GM12878 (cell line): ENCODE results near the gene RANBP17. TPM values are rescaled to one million over a fixed set of nuclear protein-coding genes. Genes with fewer than 3 reads are reported as not detected.

Source experiments
- ATAC-seq: fragments of 200-7000 bp; cut with Tn5 transposase; 3 replicates; pipeline ENCODE4 v1.9.1; 2020; ENCODE audit warnings: mild to moderate bottlenecking, moderate library complexity
- BruUV-seq: library from RNA; stranded (reverse); fragments of 400-500 nt; replicated peaks from 2 replicates; lab custom pipeline; 2021; lab: Mats Ljungman, UMichigan
- CTCF ChIA-PET: fragments of 300-600 bp; sonication (Branson Sonifier 250); formaldehyde crosslinking; extraction: SDS; loops from one replicate; lab custom pipeline; 2021; ENCODE audit warnings: inconsistent platforms; lab: Yijun Ruan, JAX
- POLR2A ChIA-PET: fragments of 350-600 bp; formaldehyde crosslinking; extraction: SDS; loops from one replicate; lab custom pipeline; 2021; ENCODE audit warnings: inconsistent platforms; lab: Charles Lee
- RAD21 ChIA-PET: fragments of 300-600 bp; sonication (Branson Sonifier 250); formaldehyde crosslinking; loops from one replicate; lab custom pipeline; 2023; ENCODE audit warnings: antibody characterized with exemption; ENCODE audit not compliant: unreplicated experiment; lab: Charles Lee
- SMC1A ChIA-PET: fragments of 300-600 bp; sonication (Branson Sonifier 250); formaldehyde crosslinking; loops from one replicate; lab custom pipeline; 2023; ENCODE audit not compliant: unreplicated experiment, uncharacterized antibody; lab: Charles Lee
- DNase-seq: peaks from one replicate; pipeline ENCODE4 v3.0.0-alpha.2; 2011; ENCODE audit warnings: low read depth, low spot score
- FAIRE-seq: peaks from 3 replicates; lab custom pipeline; 2011; peaks lifted over from hg19 to GRCh38; lab: Jason Lieb, UNC
- H2AFZ ChIP-seq: 2 replicates; pipeline ENCODE4 v1.6.0; 2011; ENCODE audit warnings: low read depth, low read length, control low read depth; ENCODE audit not compliant: control insufficient read depth
- H3K27ac ChIP-seq: 2 replicates; pipeline ENCODE4 v1.5.1; 2011; ENCODE audit warnings: control low read depth; ENCODE audit not compliant: control insufficient read depth, insufficient read depth
- H3K27me3 ChIP-seq, 2 experiments: replicated peaks in 1 of 2; 2 replicates each; pipeline versions ENCODE4 v1.6.0 to v1.6.1; 2011; ENCODE audit warnings: low read length in 1 of 2; ENCODE audit not compliant: control insufficient read depth in 2 of 2, insufficient read depth in 2 of 2
- H3K36me3 ChIP-seq, 2 experiments: 2 replicates each; pipeline ENCODE4 v1.5.1; 2011; ENCODE audit warnings: low read length in 1 of 2; ENCODE audit not compliant: control insufficient read depth in 2 of 2, insufficient read depth in 2 of 2
- H3K4me1 ChIP-seq: 2 replicates; pipeline ENCODE4 v1.6.1; 2011; ENCODE audit warnings: mild to moderate bottlenecking, low read length, moderate library complexity, mixed read lengths; ENCODE audit not compliant: control insufficient read depth, insufficient read depth
- H3K4me2 ChIP-seq: 2 replicates; pipeline ENCODE4 v1.6.0; 2011; ENCODE audit warnings: control low read depth; ENCODE audit not compliant: control insufficient read depth, insufficient read depth
- H3K4me3 ChIP-seq: fragments of 200-600 bp; sonication (generic); 2 replicates; pipeline ENCODE4 v1.5.1; 2016
- H3K79me2 ChIP-seq: 2 replicates; pipeline ENCODE4 v1.6.0; 2011; ENCODE audit warnings: low read length; ENCODE audit not compliant: control insufficient read depth, insufficient read depth
- H3K9ac ChIP-seq: 2 replicates; pipeline ENCODE4 v1.8.0; 2011; ENCODE audit warnings: low read length, control low read depth, mixed read lengths; ENCODE audit not compliant: control insufficient read depth, insufficient read depth
- H3K9me3 ChIP-seq: replicated peaks from 3 replicates; pipeline ENCODE4 v1.5.1; 2011; ENCODE audit warnings: mild to moderate bottlenecking, low read length; ENCODE audit not compliant: control insufficient read depth, insufficient read depth
- H4K20me1 ChIP-seq: 2 replicates; pipeline ENCODE4 v1.6.0; 2011; ENCODE audit not compliant: control insufficient read depth, insufficient read depth
- ASH2L ChIP-seq: fragments of 300-600, 200-600 bp; sonication (generic); IDR thresholded peaks from 2 replicates; pipeline ENCODE4 v1.6.1; 2017; ENCODE audit warnings: low read depth, mild to moderate bottlenecking, borderline replicate concordance
- BCL11A ChIP-seq: IDR thresholded peaks from 2 replicates; pipeline ENCODE4 v1.6.1; 2011; ENCODE audit warnings: low read depth, low read length
- CEBPB ChIP-seq, 2 experiments: fragments of 150-350 bp in 1 of 2; IDR thresholded peaks; 2 replicates each; pipeline ENCODE4 v1.6.1; 2012 to 2014; ENCODE audit warnings: low read depth in 2 of 2, low read length in 2 of 2, borderline replicate concordance in 1 of 2, inconsistent platforms in 1 of 2
- IKZF1 ChIP-seq: fragments of 450-650 bp; conservative IDR thresholded peaks from 2 replicates; pipeline ENCODE4 v1.6.1; 2017; ENCODE audit warnings: antibody characterized with exemption, mild to moderate bottlenecking
- IRF4 ChIP-seq: IDR thresholded peaks from 2 replicates; pipeline ENCODE4 v1.6.1; 2011; ENCODE audit warnings: low read depth, low read length
- IRF5 ChIP-seq: fragments of 450-650 bp; IDR thresholded peaks from 2 replicates; pipeline ENCODE4 v1.6.1; 2017; ENCODE audit warnings: borderline replicate concordance
- JUNB ChIP-seq: IDR thresholded peaks from 2 replicates; pipeline ENCODE4 v1.6.1; 2016; ENCODE audit warnings: antibody characterized with exemption, mild to moderate bottlenecking
- MTA3 ChIP-seq: IDR thresholded peaks from 2 replicates; pipeline ENCODE4 v1.6.1; 2012; ENCODE audit warnings: low read length, inconsistent platforms, borderline replicate concordance
- PBX3 ChIP-seq: IDR thresholded peaks from 2 replicates; pipeline ENCODE4 v1.6.1; 2011; ENCODE audit warnings: mild to moderate bottlenecking, low read depth, low read length, moderate library complexity; ENCODE audit not compliant: insufficient replicate concordance
- PML ChIP-seq: IDR thresholded peaks from 2 replicates; pipeline ENCODE4 v1.6.1; 2012; ENCODE audit warnings: low read length, inconsistent platforms
- POU2F2 ChIP-seq: IDR thresholded peaks from 3 replicates; pipeline ENCODE4 v1.6.1; 2011; ENCODE audit warnings: low read depth, mild to moderate bottlenecking, low read length, borderline replicate concordance
- REST ChIP-seq: IDR thresholded peaks from 2 replicates; pipeline ENCODE4 v1.6.1; 2012; ENCODE audit warnings: mild to moderate bottlenecking, low read depth, low read length
- SKIL ChIP-seq: fragments of 450-650 bp; IDR thresholded peaks from 2 replicates; pipeline ENCODE4 v1.6.1; 2017; ENCODE audit warnings: mild to moderate bottlenecking, low read depth, inconsistent platforms; ENCODE audit not compliant: poor library complexity, severe bottlenecking
- STAT1 ChIP-seq: fragments of 450-650 bp; conservative IDR thresholded peaks from 2 replicates; pipeline ENCODE4 v1.6.1; 2014; ENCODE audit warnings: antibody characterized with exemption, mild to moderate bottlenecking
- TARDBP ChIP-seq: IDR thresholded peaks from 2 replicates; pipeline ENCODE4 v1.6.1; 2016; ENCODE audit warnings: borderline replicate concordance
- TCF12 ChIP-seq: IDR thresholded peaks from 2 replicates; pipeline ENCODE4 v1.6.1; 2011; ENCODE audit warnings: low read depth, mild to moderate bottlenecking, low read length
- ZNF384 ChIP-seq: IDR thresholded peaks from 2 replicates; pipeline ENCODE4 v1.6.1; 2012; ENCODE audit warnings: low read depth, mild to moderate bottlenecking, low read length, improper control_type of control experiment, borderline replicate concordance
- WGBS: methylation state at CpG from one replicate; pipeline ENCODE4 v1.1.6; 2016; ENCODE audit warnings: low lambda C conversion rate; ENCODE audit not compliant: insufficient replicate concordance, insufficient coverage; ENCODE audit errors: missing lambda C conversion rate; 5-methylcytosine and 5-hydroxymethylcytosine counted together
- in situ Hi-C: fragments of 300-500 bp; cut with MboI; formaldehyde crosslinking; loops from 9 replicates; pipeline ENCODE4 v1.14.3; 2018; ENCODE audit warnings: mixed read lengths
- intact Hi-C: fragments of 100-400 bp; cut with micrococcal nuclease; formaldehyde crosslinking; loops from one replicate; pipeline ENCODE4 v1.14.2; 2022; ENCODE audit not compliant: unreplicated experiment
- polyA plus RNA-seq, 11 experiments: library from polyadenylated mRNA; depleted of rRNA in 4 of 11; unstranded in 6 of 11; stranded (reverse) in 5 of 11; fragments of >200 nt; fragmentation: Nextera tagmentation in 4 of 11; fragmentation: Illumina TruSeq in 1 of 11; extraction: Ambion mirVana in 4 of 11; extraction: Trizol in 1 of 11; gene quantifications; 1 replicate in 1 of 11; 2 replicates in 10 of 11; pipeline versions ENCODE4 v1.2.1 to v1.2.3, GENCODE V29; 2011 to 2016; ENCODE audit warnings: inconsistent platforms in 2 of 11, missing spikeins in 2 of 11, low read depth in 1 of 11
- total RNA-seq, 4 experiments: library from RNA; depleted of rRNA in 3 of 4; stranded (reverse); fragments of >200 nt in 3 of 4; fragmentation: Illumina TruSeq in 1 of 4; extraction: Trizol in 1 of 4; gene quantifications; 2 replicates each; pipeline versions ENCODE4 v1.2.1 to v1.2.3, GENCODE V29; 2013 to 2021

RANBP17 gene
- total and polyA plus RNA-seq, 10 of the 15 experiments (the other 5 are each of a cell fraction or from before 2014, with no cell fraction given) = 0.10 TPM; not detected in 9

GRCh38 chr5:171032435-171032973 is 170.7 kb downstream of the RANBP17 start:
- in situ Hi-C loops = no loop called here
- intact Hi-C loops = no loop called here
- WGBS = 44% methylated on average over 2 of the region's 2 CpGs
- no peak for TF ChIP-seq MTA3
- TF ChIP-seq TARDBP = no peak
- TF ChIP-seq IRF4 = no peak
- no peak for TF ChIP-seq BCL11A
- TF ChIP-seq ZNF384 = no peak
- no peak for TF ChIP-seq CEBPB (IDR thresholded peaks at IDR 0.05; ENCODE audit: borderline replicate concordance in 1 of 2, low read depth in 2 of 2, low read length in 2 of 2)
- TF ChIP-seq POU2F2 = no peak
- no peak for TF ChIP-seq PBX3
- TF ChIP-seq IKZF1 = no peak
- no peak for TF ChIP-seq STAT1
- no peak for TF ChIP-seq ASH2L
- no peak for TF ChIP-seq PML
- no peak for TF ChIP-seq IRF5
- no peak for TF ChIP-seq TCF12
- no peak for TF ChIP-seq SKIL
- no peak for TF ChIP-seq JUNB
- TF ChIP-seq REST = no peak

More at GRCh38 chr5:171032435-171032973, 170.7 kb downstream of the RANBP17 start:
- H3K4me3 ChIP-seq = no peak overlapping the region
- H2AFZ ChIP-seq = no peak overlapping the region
- no peak overlapping the region for H3K4me2 ChIP-seq
- H3K9me3 ChIP-seq = no peaks in the 10 kb centered on the region
- H3K27me3 ChIP-seq = no peaks in the 10 kb centered on the region
- RAD21 ChIA-PET = no interaction called here
- no peaks in the 10 kb centered on the region for H3K79me2 ChIP-seq
- no peaks in the 10 kb centered on the region for H3K4me1 ChIP-seq
- ATAC-seq (no peak), DNase-seq (no peak), FAIRE-seq (no peak)
- POLR2A ChIA-PET = no interaction called here
- CTCF ChIA-PET = no interaction called here
- no peaks in the 10 kb centered on the region for H3K36me3 ChIP-seq
- H3K27ac ChIP-seq = no peak overlapping the region
- H4K20me1 ChIP-seq = no peaks in the 10 kb centered on the region
- BruUV-seq = no TSS peak
- no peak overlapping the region for H3K9ac ChIP-seq
- SMC1A ChIA-PET = no interaction called here
